Choroid plexus epithelial cell (primary cell): ENCODE measurements around the gene PRKN.
A peak's percentile ranks its signal among the peaks of the same experiment; 100 is the strongest.

Experiments used
- DNase-seq: peaks from one replicate; pipeline ENCODE4 v3.0.0-alpha.2; 2010; ENCODE audit warnings: low read depth
- H3K4me3 ChIP-seq: 2 replicates; pipeline ENCODE4 v1.5.1; 2011; ENCODE audit warnings: low read depth, mild to moderate bottlenecking, control low read depth, low read length, moderate library complexity
- TF ChIP-seq, protein P1 (sequence below): conservative IDR thresholded peaks from 2 replicates; pipeline ENCODE4 v1.5.1; 2011; ENCODE audit warnings: low read depth, mild to moderate bottlenecking, control low read depth, inconsistent platforms, low read length, moderate library complexity

PRKN gene

DNA sequence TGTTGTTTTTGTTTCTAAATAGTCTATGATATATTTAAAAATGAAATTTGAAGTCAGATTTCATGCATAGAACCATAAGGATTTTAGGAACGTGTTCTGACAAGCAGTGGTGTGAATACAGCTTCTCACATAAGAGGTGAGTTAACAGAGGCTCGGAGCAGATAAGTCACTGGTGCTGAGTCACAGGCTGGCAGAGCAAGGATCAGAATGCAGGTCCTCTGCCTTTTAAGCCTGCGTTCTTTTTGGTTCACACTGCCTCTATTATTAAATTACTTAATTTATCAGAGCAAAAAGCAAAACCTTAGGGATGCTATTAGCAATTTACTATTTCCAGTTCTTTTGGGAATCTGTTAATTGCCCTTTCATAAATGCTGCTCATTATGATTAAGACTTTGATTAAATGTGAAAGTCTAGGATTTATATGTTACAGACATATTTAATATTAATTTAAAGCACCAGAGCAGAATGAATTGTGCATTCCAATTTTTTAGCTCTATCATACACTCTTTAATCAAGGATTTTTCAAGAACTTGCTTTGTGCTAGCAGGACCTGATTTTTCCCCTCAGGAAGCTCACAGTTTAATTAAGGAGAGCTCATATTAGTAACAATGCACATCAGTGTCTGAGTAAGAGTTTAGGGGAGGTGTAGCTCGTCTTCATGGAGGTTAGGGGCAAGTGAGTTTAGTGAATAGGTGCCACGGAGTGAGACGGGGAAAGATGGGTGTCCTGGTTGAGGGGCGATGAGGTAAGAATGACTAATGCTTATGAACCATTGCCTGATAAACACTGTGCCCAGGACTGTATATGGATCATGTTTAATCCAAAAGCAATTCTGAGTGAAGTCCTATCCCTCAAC is 1241.0 kb downstream of the PRKN start:
- no peak overlapping the region for H3K4me3 ChIP-seq
- TF ChIP-seq, protein P1, sequence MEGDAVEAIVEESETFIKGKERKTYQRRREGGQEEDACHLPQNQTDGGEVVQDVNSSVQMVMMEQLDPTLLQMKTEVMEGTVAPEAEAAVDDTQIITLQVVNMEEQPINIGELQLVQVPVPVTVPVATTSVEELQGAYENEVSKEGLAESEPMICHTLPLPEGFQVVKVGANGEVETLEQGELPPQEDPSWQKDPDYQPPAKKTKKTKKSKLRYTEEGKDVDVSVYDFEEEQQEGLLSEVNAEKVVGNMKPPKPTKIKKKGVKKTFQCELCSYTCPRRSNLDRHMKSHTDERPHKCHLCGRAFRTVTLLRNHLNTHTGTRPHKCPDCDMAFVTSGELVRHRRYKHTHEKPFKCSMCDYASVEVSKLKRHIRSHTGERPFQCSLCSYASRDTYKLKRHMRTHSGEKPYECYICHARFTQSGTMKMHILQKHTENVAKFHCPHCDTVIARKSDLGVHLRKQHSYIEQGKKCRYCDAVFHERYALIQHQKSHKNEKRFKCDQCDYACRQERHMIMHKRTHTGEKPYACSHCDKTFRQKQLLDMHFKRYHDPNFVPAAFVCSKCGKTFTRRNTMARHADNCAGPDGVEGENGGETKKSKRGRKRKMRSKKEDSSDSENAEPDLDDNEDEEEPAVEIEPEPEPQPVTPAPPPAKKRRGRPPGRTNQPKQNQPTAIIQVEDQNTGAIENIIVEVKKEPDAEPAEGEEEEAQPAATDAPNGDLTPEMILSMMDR = no peak
- DNase-seq = peak; percentile 42

DNA sequence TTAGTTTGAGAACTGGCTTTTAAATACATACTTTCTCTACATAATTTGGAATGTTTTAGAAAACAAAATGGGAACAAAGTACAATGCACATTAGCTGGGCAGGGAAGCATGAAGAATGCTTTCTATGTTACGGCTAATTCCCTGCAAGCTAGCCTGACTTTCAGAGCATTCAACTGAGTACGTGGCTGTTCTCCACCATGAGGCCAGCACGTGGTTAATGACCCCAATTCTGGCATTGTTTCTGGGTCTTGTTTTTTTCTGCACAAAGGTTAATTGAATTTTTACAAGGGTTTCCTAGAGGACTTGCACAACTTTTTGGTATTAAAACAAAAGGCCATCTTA is 1245.1 kb downstream of the PRKN start:
- peak; percentile 26 for DNase-seq
- no peak overlapping the region for H3K4me3 ChIP-seq
- TF ChIP-seq, protein P1 = no peak

DNA sequence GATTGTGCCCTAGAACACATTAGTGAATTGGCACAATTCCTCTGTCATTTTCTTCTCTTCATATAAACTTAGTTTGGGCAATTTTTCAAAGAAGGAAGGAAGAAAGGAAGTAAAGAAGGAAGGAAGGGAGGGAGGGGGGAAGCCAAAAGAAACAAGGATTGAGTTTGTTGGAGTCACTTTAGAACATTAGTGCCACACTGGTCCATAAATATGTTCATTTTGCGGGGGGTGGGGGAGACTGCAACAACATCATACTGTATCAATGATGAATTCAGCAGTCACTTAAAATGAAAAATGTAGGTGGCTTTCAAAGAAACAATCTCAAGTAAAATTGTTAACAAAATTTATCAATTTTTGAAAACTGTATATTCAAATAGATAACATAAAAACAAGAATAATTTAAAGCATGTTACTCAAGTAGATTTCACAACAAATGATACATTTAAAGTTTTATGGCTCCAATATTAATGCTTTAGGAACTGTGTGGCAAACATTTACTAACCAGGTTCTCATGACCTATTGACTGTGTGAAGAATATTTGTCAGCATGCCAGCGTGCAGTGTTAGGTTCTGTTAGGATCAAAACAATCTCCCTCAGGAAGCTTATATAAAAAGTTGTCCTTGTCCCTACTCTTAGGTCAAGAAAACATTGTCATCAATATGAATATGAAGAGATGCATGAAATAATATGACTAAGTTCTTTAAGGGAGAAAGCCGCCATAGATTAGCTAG is 1245.6 kb downstream of the PRKN start:
- H3K4me3 ChIP-seq = no peak overlapping the region
- DNase-seq = peak; percentile 57
- TF ChIP-seq, protein P1 = no peak

GRCh38 chr6:161480421-161481155 is 1247.0 kb downstream of the PRKN start:
- TF ChIP-seq, protein P1 = no peak
- H3K4me3 ChIP-seq = no peak overlapping the region
- no peak for DNase-seq

- TF ChIP-seq, protein P1 = no peak
- DNase-seq = no peak
- H3K4me3 ChIP-seq = no peak overlapping the region
These were observed 1248.2 kb downstream of the PRKN start for GRCh38 chr6:161479376-161479775.

- TF ChIP-seq, protein P1 = no peak
- no peak overlapping the region for H3K4me3 ChIP-seq
- no peak for DNase-seq
These were observed 1249.6 kb downstream of the PRKN start for GRCh38 chr6:161477876-161478425.
